HG03521 (cell line): ENCODE data around the gene PAGR1.
"Not testable (repeated sequence)": the region's sequence is repeated elsewhere in the genome, so short reads cannot be mapped to it uniquely, and the experiment has no call there.

ENCODE experiments used
- ATAC-seq: cut with Tn5 transposase; IDR thresholded peaks from one replicate; pipeline ENCODE4 v1.9.1; 2021; ENCODE audit warnings: mild to moderate bottlenecking, moderate library complexity; ENCODE audit not compliant: unreplicated experiment

Gene PAGR1

DNA sequence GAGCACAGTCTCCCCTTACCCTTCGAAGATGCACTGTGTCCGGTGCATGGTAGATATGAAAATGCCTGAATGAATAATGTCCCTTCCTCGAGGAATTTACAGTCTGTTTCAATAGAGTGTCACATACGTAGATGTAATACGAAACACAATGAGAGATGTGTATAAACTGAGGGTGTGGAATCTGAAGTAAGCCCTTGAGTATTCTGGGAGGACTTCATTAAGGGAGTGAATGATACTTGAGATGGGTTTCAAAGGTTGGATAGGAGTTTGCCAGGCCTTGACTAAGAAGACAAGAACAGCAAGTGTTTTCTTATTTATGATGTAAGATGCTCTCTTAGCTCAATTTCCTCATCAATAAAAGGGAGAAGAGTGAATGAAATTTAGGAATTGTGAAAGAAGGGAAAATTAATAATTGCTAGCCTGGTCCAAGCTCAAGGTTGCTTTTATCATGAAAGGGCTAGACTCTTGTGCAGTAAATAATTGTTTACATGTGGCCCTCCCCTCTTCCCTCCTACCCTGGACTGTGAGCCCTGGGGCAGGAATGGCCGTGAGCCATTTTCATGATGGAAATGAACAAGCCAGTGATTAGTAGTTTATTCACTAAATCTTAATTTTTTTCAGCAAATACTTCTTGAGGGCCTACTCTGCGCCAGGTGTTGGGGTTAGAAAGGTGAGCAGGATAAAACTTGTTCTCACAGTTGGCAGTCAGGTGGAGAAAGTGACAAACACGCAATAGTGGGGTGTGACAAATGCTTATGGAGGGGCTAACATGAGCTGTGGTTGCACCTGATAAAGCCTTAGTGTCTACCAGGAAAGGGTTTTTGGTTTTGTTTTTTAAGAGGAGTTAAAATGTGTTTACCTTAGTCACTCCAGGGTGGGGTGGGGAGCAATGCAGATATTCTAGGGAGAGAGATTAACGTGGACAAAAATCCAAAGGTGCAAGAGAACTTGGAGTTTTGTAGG, 23.8 kb upstream of the PAGR1 start:
- ATAC-seq, result no peak

DNA sequence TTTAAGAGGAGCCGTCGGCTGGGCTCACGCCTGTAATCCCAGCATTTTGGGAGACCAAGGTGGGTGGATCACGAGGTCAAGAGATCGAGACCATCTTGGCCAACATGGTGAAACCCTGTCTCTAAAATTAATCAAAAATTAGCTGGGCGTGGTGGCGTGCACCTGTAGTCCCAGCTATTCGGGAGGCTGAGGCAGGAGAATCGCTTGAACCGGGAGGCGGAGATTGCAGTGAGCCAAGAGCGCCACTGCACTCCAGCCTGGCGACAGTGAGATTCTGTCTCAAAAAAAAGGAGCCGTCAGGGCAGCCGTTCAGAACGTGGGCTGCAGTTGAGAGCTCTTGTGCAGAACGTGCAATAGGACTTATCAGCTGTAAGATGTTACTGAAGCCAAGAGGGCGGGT, 22.8 kb upstream of the PAGR1 start:
- not testable (repeated sequence) for ATAC-seq

- no peak for ATAC-seq
Observed at GRCh38 chr16:29794231-29794710, 21.7 kb upstream of the PAGR1 start.

DNA sequence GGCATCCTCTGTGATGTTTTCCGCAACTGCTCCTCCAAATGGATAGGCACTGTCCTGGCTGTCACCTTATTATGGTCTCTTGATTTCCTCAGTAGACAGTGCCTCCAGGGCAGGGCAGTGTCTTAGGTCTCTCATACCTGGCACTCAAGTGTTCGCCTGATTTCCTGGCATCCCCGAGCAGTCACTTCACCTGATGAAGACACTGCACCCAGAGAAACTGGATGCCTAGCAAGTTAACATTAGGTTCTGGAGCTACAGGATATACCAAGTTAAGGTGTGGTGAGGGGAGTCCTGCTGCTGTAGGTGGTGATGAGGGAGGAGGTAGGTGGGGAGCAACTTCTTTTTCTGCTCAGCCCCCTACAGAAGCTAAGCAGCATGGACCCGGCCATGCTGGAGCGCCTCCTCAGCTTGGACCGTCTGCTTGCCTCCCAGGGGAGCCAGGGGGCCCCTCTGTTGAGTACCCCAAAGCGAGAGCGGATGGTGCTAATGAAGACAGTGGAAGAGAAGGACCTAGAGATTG, 13.5 kb upstream of the PAGR1 start:
- ATAC-seq, result no peak

DNA sequence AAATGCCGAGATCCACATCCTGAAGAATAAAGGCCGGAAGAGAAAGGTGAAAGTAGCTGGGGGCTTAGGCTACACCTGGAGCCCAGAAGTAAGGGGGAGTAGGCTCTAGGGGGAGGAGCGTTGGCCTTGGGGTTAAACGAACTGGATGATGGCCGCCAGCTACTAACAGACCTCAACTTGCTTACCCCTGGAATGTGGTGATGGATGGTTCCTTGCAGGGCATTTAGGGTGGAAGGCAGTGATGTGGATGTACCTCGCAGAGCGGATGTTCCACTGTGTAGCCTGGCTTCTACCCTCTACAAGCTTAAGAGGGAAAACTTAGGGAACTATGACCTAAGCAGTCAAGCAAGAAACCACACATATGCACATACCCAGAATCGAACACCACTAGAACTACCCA, 11.9 kb upstream of the PAGR1 start:
- no peak for ATAC-seq

GRCh38 chr16:29804455-29805231, 11.3 kb upstream of the PAGR1 start:
- ATAC-seq, result no peak

- peak; percentile 58 for ATAC-seq
Observed at GRCh38 chr16:29805232-29806098, 10.5 kb upstream of the PAGR1 start.

DNA sequence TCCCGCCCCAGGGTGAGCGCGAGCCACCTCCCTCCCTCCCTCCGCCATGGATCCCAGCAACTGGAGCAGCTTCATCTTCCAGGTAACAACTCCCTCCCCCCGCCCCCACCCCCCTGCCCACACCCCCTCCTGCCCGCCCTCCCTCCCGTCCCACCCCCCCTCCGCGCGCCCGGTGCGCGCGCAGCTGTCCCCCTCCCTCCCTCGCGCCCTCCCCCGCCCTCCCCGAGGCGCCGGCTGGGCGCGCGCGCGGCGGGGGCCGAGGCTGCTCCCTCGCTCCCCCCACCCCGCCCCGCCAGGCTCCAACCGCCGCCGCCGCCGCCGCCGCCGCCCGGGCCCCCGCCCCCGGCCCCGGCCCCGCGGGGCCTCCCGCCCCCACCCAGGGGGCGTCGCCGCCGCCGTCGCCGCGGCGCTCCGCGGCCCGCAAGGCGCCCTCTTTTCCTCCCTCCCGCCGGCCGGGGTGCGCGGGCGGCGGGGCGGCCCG, 9.8 kb upstream of the PAGR1 start, which contains the start of gene MAZ:
Gene MAZ, plus strand, starts transcription at position 431 of the 481 bp plus-strand sequence. CDS start 173 bp downstream, outside the sequence.
- peak; percentile 3 for ATAC-seq

GRCh38 chr16:29806641-29807425, 9.1 kb upstream of the PAGR1 start:
- ATAC-seq, result no peak

GRCh38 chr16:29807426-29808218, 8.3 kb upstream of the PAGR1 start:
- peak; percentile 13 for ATAC-seq

GRCh38 chr16:29808219-29808900, 7.6 kb upstream of the PAGR1 start:
- no peak for ATAC-seq

GRCh38 chr16:29809031-29809747, 6.8 kb upstream of the PAGR1 start:
- ATAC-seq, result no peak

DNA sequence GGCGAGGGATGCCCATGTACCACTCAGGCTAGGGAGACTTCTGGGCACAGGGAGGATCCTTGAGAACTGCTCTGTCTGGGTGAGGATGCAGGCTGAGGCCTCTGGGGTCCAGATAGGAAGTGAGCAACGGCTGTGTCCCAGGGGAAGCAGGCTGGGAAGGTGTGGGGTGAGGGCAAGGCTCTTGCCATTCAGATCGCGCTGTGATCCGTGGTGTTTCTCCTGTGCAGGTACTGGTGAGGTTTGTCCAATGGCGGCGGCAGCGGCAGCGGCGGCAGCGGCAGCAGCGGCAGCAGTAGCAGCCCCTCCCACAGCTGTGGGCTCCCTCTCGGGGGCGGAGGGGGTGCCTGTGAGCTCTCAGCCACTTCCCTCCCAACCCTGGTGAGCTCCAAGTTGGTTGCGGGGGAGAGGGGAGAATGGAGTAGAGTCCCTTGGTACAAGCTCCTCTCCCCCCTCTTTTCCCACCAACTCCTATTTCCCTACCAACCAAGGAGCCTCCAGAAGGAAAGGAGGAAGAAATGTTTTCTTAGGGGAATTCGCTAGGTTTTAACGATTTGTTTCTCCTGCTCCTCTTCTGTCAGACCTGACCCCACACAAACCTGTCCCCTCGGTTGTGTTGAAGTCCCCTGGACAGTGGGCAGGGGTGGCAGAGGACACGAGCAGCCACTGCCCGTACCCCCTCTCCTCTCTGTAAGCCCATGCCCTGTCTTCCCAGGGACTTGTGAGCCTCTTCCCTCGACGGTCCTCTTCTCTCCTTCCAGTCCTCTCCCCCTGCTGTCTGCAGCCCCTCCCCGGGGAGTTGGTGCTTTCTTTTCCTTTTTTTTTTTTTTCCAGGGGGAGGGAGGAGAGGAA, 5.9 kb upstream of the PAGR1 start:
- no peak for ATAC-seq

DNA sequence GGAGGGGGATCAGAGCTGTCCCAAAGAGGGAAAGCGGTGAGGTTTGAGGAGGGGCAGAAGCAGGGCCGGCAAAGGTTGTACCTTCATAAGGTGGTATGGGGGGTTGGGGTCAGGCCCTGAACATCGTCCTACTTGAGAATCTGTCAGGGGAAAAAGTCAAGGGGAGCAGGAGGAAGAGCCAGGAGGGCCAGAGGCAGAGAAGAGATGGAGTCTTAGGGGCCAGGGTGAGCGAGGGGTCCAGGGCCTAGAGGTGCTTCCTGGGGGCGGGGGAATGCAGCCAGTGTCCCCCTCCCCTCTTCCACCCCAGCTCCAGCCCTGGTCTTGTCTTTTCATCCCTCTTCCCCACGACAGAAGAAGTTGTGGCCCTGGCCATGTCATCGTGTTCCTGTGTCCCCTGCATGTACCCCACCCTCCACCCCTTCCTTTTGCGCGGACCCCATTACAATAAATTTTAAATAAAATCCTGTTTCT, 5.2 kb upstream of the PAGR1 start:
- no peak for ATAC-seq

GRCh38 chr16:29811170-29811895, 4.6 kb upstream of the PAGR1 start:
- ATAC-seq, result peak; percentile 21
